K562 (cell line): ENCODE measurements around the gene TNIP1. TPM values are rescaled to one million over a fixed set of nuclear protein-coding genes. Genes with fewer than 3 reads are reported as not detected.

Experiments
- CEBPG ChIP-seq, 3 experiments: fragments of 200-800 bp in 1 of 3; sonication (Bioruptor generic) in 1 of 3; sonication (generic) in 1 of 3; formaldehyde crosslinking in 1 of 3; IDR thresholded peaks in 2 of 3; conservative IDR thresholded peaks in 1 of 3; 2 replicates each; pipeline versions ENCODE4 v1.6.1 to v1.8.0; 2016 to 2022; ENCODE audit warnings: missing compliant biosample characterization in 2 of 3, missing genetic modification characterization in 2 of 3, mild to moderate bottlenecking in 1 of 3, missing genetic modification reagents in 1 of 3
- PHB2 ChIP-seq: fragments of 450-650 bp; IDR thresholded peaks from 2 replicates; pipeline ENCODE4 v1.6.1; 2017; ENCODE audit warnings: low read depth
- RNF219 ChIP-seq: fragments of 250-450 bp; sonication (Bioruptor Pico); IDR thresholded peaks from 2 replicates; pipeline ENCODE4 v1.5.0; 2022; ENCODE audit warnings: mild to moderate bottlenecking
- SMARCB1 ChIP-seq: IDR thresholded peaks from 2 replicates; pipeline ENCODE4 v1.6.1; 2011; ENCODE audit warnings: improper control_type of control experiment, low read depth; ENCODE audit not compliant: insufficient read length
- SMC3 ChIP-seq: conservative IDR thresholded peaks from 2 replicates; pipeline ENCODE4 v1.6.1; 2011; ENCODE audit warnings: low read depth, low read length, improper control_type of control experiment; ENCODE audit not compliant: insufficient read depth
- TFAP4 ChIP-seq: sonication (generic); formaldehyde crosslinking; IDR thresholded peaks from 2 replicates; pipeline ENCODE4 v1.8.0; 2022; ENCODE audit warnings: missing genetic modification reagents, mild to moderate bottlenecking, moderate library complexity, borderline replicate concordance
- TSC22D4 ChIP-seq: fragments of 450-650 bp; IDR thresholded peaks from 2 replicates; pipeline ENCODE4 v1.6.1; 2016; ENCODE audit warnings: missing genetic modification characterization, missing biosample characterization, control low read depth
- ZFP1 ChIP-seq: fragments of 450-650 bp; formaldehyde crosslinking; IDR thresholded peaks from 2 replicates; pipeline ENCODE4 v1.4.0; 2020; ENCODE audit warnings: mild to moderate bottlenecking, mixed read lengths
- ZKSCAN1 ChIP-seq: fragments of 150-350 bp; IDR thresholded peaks from 2 replicates; pipeline ENCODE4 v1.6.1; 2016; ENCODE audit warnings: low read depth, low read length
- ZNF354B ChIP-seq: fragments of 250-450 bp; sonication (Bioruptor Pico); IDR thresholded peaks from 2 replicates; pipeline ENCODE4 v1.4.0; 2020
- ZNF511 ChIP-seq: sonication (generic); formaldehyde crosslinking; IDR thresholded peaks from 2 replicates; pipeline ENCODE4 v1.8.0; 2022; ENCODE audit warnings: mild to moderate bottlenecking, missing genetic modification reagents
- ZNF76 ChIP-seq: fragments of 250-450 bp; sonication (Bioruptor Pico); IDR thresholded peaks from 2 replicates; pipeline ENCODE4 v1.4.0; 2020; ENCODE audit warnings: mild to moderate bottlenecking, moderate library complexity, borderline replicate concordance
- polyA plus RNA-seq, 8 experiments: library from polyadenylated mRNA; depleted of rRNA in 4 of 8; stranded (reverse) in 5 of 8; unstranded in 3 of 8; fragments of >200 nt; fragmentation: Nextera tagmentation in 2 of 8; fragmentation: Illumina TruSeq in 1 of 8; extraction: Ambion mirVana in 2 of 8; extraction: Trizol in 1 of 8; gene quantifications; 2 replicates each; pipeline versions ENCODE4 v1.2.1 to v1.2.3, GENCODE V29; 2011 to 2014; ENCODE audit warnings: inconsistent platforms in 1 of 8, missing spikeins in 1 of 8
- total RNA-seq, 7 experiments: library from RNA; depleted of rRNA in 6 of 7; stranded (reverse); fragments of >200 nt in 6 of 7; fragmentation: Illumina TruSeq in 2 of 7; extraction: Trizol in 2 of 7; gene quantifications; 2 replicates each; pipeline versions ENCODE4 v1.2.1 to v1.2.3, GENCODE V29; 2011 to 2021; ENCODE audit warnings: low replicate concordance in 1 of 7
- TF ChIP-seq, protein P1 (sequence below): sonication (generic); formaldehyde crosslinking; IDR thresholded peaks from 2 replicates; pipeline ENCODE4 v1.8.1; 2023; ENCODE audit warnings: missing genetic modification reagents, mild to moderate bottlenecking, borderline replicate concordance
- TF ChIP-seq, protein P2 (sequence below): conservative IDR thresholded peaks from 2 replicates; pipeline ENCODE4 v1.6.1; 2011; ENCODE audit warnings: low read depth, mild to moderate bottlenecking, low read length; ENCODE audit not compliant: control insufficient read depth

Gene TNIP1
- total and polyA plus RNA-seq, 9 of the 15 experiments (the other 6 are each of a cell fraction or from before 2014, with no cell fraction given) = 0.46 to 41.0 (median 24.6) TPM

GRCh38 chr5:151105561-151105960 is 24.7 kb upstream of the TNIP1 start (continued):
- TF ChIP-seq, protein P1, sequence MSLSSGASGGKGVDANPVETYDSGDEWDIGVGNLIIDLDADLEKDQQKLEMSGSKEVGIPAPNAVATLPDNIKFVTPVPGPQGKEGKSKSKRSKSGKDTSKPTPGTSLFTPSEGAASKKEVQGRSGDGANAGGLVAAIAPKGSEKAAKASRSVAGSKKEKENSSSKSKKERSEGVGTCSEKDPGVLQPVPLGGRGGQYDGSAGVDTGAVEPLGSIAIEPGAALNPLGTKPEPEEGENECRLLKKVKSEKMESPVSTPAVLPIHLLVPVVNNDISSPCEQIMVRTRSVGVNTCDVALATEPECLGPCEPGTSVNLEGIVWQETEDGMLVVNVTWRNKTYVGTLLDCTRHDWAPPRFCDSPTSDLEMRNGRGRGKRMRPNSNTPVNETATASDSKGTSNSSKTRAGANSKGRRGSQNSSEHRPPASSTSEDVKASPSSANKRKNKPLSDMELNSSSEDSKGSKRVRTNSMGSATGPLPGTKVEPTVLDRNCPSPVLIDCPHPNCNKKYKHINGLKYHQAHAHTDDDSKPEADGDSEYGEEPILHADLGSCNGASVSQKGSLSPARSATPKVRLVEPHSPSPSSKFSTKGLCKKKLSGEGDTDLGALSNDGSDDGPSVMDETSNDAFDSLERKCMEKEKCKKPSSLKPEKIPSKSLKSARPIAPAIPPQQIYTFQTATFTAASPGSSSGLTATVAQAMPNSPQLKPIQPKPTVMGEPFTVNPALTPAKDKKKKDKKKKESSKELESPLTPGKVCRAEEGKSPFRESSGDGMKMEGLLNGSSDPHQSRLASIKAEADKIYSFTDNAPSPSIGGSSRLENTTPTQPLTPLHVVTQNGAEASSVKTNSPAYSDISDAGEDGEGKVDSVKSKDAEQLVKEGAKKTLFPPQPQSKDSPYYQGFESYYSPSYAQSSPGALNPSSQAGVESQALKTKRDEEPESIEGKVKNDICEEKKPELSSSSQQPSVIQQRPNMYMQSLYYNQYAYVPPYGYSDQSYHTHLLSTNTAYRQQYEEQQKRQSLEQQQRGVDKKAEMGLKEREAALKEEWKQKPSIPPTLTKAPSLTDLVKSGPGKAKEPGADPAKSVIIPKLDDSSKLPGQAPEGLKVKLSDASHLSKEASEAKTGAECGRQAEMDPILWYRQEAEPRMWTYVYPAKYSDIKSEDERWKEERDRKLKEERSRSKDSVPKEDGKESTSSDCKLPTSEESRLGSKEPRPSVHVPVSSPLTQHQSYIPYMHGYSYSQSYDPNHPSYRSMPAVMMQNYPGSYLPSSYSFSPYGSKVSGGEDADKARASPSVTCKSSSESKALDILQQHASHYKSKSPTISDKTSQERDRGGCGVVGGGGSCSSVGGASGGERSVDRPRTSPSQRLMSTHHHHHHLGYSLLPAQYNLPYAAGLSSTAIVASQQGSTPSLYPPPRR (CRISPR knock-in tag) = no peak
- no peak for TF ChIP-seq ZKSCAN1
- TF ChIP-seq, protein P2, sequence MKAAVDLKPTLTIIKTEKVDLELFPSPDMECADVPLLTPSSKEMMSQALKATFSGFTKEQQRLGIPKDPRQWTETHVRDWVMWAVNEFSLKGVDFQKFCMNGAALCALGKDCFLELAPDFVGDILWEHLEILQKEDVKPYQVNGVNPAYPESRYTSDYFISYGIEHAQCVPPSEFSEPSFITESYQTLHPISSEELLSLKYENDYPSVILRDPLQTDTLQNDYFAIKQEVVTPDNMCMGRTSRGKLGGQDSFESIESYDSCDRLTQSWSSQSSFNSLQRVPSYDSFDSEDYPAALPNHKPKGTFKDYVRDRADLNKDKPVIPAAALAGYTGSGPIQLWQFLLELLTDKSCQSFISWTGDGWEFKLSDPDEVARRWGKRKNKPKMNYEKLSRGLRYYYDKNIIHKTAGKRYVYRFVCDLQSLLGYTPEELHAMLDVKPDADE = no peak
- TF ChIP-seq CEBPG (CRISPR knock-in tag; IDR thresholded peaks at IDR 0.05) = no peak
- TF ChIP-seq CEBPG (tag; conservative IDR thresholded peaks at IDR 0.05 in 1 of 2, IDR thresholded peaks at IDR 0.05 in 1 of 2) = no peak
- TF ChIP-seq ZNF354B = no peak
- TF ChIP-seq PHB2 = no peak
- no peak for TF ChIP-seq ZNF511 (CRISPR knock-in tag)
- no peak for TF ChIP-seq SMC3
- no peak for TF ChIP-seq TSC22D4
- no peak for TF ChIP-seq SMARCB1
- no peak for TF ChIP-seq RNF219
- no peak for TF ChIP-seq ZFP1
- no peak for TF ChIP-seq ZNF76 (CRISPR knock-in tag)
- TF ChIP-seq TFAP4 (CRISPR knock-in tag) = no peak
